Measurements from ENCODE around the gene COL11A2. TPM values are rescaled to one million over a fixed set of nuclear protein-coding genes. Genes with fewer than 3 reads are reported as not detected.
A peak's percentile ranks its signal among the peaks of the same experiment; 100 is the strongest.

Gene COL11A2
- total RNA-seq, 1 donor from 2014 or later = 0.25 TPM

DNA sequence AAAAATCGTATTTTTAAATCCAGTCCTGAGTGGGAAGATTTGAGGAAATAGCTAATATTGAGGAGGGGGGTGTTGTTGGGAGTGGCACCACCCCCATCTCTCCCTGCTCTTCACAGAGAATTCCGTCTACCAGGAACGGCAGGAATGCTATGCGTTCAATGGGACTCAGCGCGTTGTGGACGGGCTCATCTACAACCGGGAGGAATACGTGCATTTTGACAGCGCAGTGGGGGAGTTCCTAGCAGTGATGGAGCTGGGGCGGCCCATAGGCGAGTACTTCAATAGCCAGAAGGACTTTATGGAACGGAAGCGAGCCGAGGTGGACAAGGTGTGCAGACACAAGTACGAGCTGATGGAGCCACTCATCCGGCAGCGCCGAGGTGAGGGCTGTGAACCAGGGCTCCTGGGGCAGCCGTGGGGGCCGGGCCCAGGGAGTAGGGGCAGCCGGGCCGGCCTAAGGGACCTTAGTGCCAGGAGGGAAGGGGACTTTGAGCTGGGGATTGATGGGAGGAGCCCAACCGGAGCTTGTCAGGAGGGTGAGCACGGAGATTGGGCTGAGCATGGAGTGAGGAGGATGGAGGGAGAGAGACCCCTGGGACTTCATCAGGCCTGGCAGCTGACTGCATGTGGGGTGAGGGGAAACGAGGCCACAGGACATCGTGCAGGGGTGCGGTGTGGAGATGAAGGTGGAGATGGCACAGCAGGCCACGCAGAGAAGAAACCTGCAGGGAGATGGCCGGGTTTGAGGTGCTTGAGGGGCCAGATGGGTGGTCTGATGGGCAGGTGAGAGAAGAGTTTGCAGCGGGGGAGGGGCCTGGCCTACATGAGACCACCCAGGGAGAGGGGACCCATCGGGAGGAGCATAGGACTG lies 75.2 kb downstream of the COL11A2 start:
- intact Hi-C loops (cut with DNase I) = loop anchor here (10.0 kb wide), 1 partner anchor 128 kb away; no protein-coding TSS in a partner anchor
- Histone ChIP-seq H3K27me3 (no peaks in the 10 kb centered on the region), H3K36me3 (no peaks in the 10 kb centered on the region), H3K9me3 (no peaks in the 10 kb centered on the region), H3K27ac (no peak overlapping the region), H3K4me1 (no peaks in the 10 kb centered on the region), H3K4me3 (no peak overlapping the region)
- DNase-seq (ENCODE audit: extremely low spot score in 2 of 2) = no peak
- TF ChIP-seq, protein P1, sequence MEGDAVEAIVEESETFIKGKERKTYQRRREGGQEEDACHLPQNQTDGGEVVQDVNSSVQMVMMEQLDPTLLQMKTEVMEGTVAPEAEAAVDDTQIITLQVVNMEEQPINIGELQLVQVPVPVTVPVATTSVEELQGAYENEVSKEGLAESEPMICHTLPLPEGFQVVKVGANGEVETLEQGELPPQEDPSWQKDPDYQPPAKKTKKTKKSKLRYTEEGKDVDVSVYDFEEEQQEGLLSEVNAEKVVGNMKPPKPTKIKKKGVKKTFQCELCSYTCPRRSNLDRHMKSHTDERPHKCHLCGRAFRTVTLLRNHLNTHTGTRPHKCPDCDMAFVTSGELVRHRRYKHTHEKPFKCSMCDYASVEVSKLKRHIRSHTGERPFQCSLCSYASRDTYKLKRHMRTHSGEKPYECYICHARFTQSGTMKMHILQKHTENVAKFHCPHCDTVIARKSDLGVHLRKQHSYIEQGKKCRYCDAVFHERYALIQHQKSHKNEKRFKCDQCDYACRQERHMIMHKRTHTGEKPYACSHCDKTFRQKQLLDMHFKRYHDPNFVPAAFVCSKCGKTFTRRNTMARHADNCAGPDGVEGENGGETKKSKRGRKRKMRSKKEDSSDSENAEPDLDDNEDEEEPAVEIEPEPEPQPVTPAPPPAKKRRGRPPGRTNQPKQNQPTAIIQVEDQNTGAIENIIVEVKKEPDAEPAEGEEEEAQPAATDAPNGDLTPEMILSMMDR (IDR thresholded peaks at IDR 0.05) = no peak
- TF ChIP-seq POLR2AphosphoS5 (IDR thresholded peaks at IDR 0.05; ENCODE audit: insufficient read depth in 1 of 2, low read depth in 1 of 2) (no peak), POLR2A (IDR thresholded peaks at IDR 0.05) (no peak)

DNA sequence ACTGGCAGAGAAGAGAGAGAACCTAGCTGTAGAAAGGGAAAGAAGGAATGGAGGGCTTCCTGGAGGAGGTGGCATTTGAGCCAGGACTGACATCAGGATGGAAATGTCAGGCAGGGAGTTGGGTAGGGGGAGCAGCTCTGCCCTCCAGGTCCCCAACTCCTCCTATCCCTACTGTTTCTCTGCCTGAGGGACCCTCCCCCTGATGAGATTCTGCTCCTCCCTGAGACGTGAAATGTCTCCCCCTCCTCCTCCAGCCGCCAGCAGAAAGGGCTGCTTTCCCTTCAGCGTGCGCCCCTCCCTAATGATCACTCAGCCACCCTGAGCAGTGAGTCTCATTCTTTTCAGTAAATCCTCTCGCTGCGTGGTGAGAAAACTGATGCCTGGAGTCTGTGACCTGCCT lies 75.8 kb downstream of the COL11A2 start:
- TF ChIP-seq POLR2A (IDR thresholded peaks at IDR 0.05) = no peak
- TF ChIP-seq POLR2AphosphoS5 (IDR thresholded peaks at IDR 0.05; ENCODE audit: insufficient read depth in 1 of 2, low read depth in 1 of 2) = no peak
- TF ChIP-seq, protein P1 (IDR thresholded peaks at IDR 0.05) = no peak
- H3K36me3 ChIP-seq = no peaks in the 10 kb centered on the region
- H3K4me3 ChIP-seq = no peak overlapping the region
- no peaks in the 10 kb centered on the region for H3K9me3 ChIP-seq
- DNase-seq (ENCODE audit: extremely low spot score in 2 of 2) = no peak
- H3K4me1 ChIP-seq = no peaks in the 10 kb centered on the region
- H3K27me3 ChIP-seq = no peaks in the 10 kb centered on the region
- no peak overlapping the region for H3K27ac ChIP-seq
- intact Hi-C loops (cut with DNase I) = loop anchor here (10.0 kb wide), 1 partner anchor 128 kb away; no protein-coding TSS in a partner anchor

DNA sequence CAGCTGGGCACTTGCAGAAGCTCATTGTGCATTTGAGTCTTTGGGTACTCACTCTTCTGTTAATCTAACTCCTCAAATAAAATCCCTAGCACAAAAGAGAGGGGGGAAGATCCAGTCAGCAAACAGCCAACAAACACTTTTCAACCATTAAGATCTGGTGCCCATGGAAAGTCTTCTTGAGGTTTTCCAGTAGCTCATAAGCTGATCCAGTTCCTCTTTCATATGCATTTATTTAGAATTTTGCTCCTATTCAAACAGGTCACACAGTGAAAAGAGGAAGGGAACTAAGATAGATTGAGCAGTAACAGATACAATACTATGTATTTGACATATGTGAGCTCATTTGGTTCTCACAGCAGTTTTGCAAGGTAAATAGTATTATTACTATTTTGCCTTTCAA lies 77.9 kb downstream of the COL11A2 start:
- H3K27me3 ChIP-seq = no peaks in the 10 kb centered on the region
- no peaks in the 10 kb centered on the region for H3K4me1 ChIP-seq
- H3K4me3 ChIP-seq = no peak overlapping the region
- no peak overlapping the region for H3K27ac ChIP-seq
- TF ChIP-seq, protein P1 (IDR thresholded peaks at IDR 0.05) = no peak
- TF ChIP-seq POLR2A (IDR thresholded peaks at IDR 0.05) (no peak), POLR2AphosphoS5 (IDR thresholded peaks at IDR 0.05; ENCODE audit: insufficient read depth in 1 of 2, low read depth in 1 of 2) (no peak)
- H3K9me3 ChIP-seq = no peaks in the 10 kb centered on the region
- intact Hi-C loops (cut with DNase I) = loop anchor here (10.0 kb wide), 1 partner anchor 130 kb away; no protein-coding TSS in a partner anchor
- no peaks in the 10 kb centered on the region for H3K36me3 ChIP-seq
- no peak for DNase-seq (ENCODE audit: extremely low spot score in 2 of 2)

DNA sequence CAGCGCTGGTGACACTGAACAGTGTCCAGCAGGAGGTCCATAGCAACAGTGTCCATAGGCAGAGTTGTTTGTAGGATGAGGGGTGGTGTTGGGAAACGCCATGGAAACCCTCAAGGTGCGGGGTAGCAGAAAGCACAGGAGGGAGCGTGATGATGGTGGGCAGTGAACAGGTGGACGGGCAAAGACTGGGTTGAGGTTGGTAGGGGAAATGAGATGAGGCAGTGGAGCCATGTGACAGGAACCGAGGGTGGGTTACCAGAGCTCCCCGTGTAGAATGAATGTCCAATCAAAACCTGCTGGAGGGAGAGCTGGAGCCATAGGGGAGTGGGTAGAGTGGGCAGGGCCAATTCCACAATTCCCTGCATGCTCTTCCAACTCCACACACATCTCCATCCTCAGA lies 78.5 kb downstream of the COL11A2 start:
- intact Hi-C loops (cut with DNase I) = loop anchor here (10.0 kb wide), 1 partner anchor 131 kb away; no protein-coding TSS in a partner anchor
- Histone ChIP-seq H3K27ac (no peak overlapping the region), H3K9me3 (no peaks in the 10 kb centered on the region), H3K4me3 (no peak overlapping the region), H3K36me3 (no peaks in the 10 kb centered on the region), H3K27me3 (no peaks in the 10 kb centered on the region), H3K4me1 (no peaks in the 10 kb centered on the region)
- no peak for DNase-seq (ENCODE audit: extremely low spot score in 2 of 2)
- no peak for TF ChIP-seq POLR2AphosphoS5 (IDR thresholded peaks at IDR 0.05; ENCODE audit: insufficient read depth in 1 of 2, low read depth in 1 of 2)
- TF ChIP-seq POLR2A (IDR thresholded peaks at IDR 0.05) = no peak
- TF ChIP-seq, protein P1 (IDR thresholded peaks at IDR 0.05) = no peak

MicroRNA genes within 50 kb of the gene (microRNA counts, 767-probe panel; counts per million panel counts)
- 238 to 261 counts per million in 2 donors for microRNA hsa-miR-219-1-3p
- microRNA hsa-miR-219-5p = 238 to 261 counts per million in 2 donors

Small RNA genes within 50 kb of the gene (microRNA-seq; reads per million reads assigned to microRNA genes)
- 2.4 reads per million for gene MIR219A1 (ENCODE audit: borderline number of aligned reads, borderline replicate concordance)

Small RNA genes within 50 kb of the gene (small RNA-seq; reads per million reads assigned to genes)
- gene MIR219A1 (1.1 reads per million, percentile 26 among the genes with 10 or more reads in this experiment), gene RNY4P10 (not detected)

Other genes with a start within 250 kb of the COL11A2 start
- 27.7 TPM for gene HLA-DMA, start 239.4 kb downstream of the COL11A2 start, total RNA-seq
- 125 TPM for gene BRD2, start 223.9 kb downstream of the COL11A2 start, total RNA-seq
- 30.2 TPM for gene HLA-DOA, start 182.9 kb downstream of the COL11A2 start, total RNA-seq
- gene HLA-DPA1, start 118.8 kb downstream of the COL11A2 start, total RNA-seq = 82.3 TPM
- gene HLA-DPB1, start 116.5 kb downstream of the COL11A2 start, total RNA-seq = 94.8 TPM
- 28.0 TPM for gene RXRB, start 8.2 kb upstream of the COL11A2 start, total RNA-seq
- gene SLC39A7, start 8.4 kb upstream of the COL11A2 start, total RNA-seq = 36.3 TPM
- gene HSD17B8, start 12.2 kb upstream of the COL11A2 start, total RNA-seq = 17.7 TPM
- gene RING1, start 16.0 kb upstream of the COL11A2 start, total RNA-seq = 32.7 TPM
- 42.2 TPM for gene VPS52, start 79.4 kb upstream of the COL11A2 start, total RNA-seq
- 3,296 TPM for gene RPS18, start 79.6 kb upstream of the COL11A2 start, total RNA-seq
- 14.0 TPM for gene B3GALT4, start 84.7 kb upstream of the COL11A2 start, total RNA-seq
- 36.3 TPM for gene WDR46, start 96.8 kb upstream of the COL11A2 start, total RNA-seq
- gene PFDN6, start 97.1 kb upstream of the COL11A2 start, total RNA-seq = 9.1 TPM
- 41.5 TPM for gene RGL2, start 106.5 kb upstream of the COL11A2 start, total RNA-seq
- 59.9 TPM for gene TAPBP, start 121.6 kb upstream of the COL11A2 start, total RNA-seq
- gene ZBTB22, start 125.3 kb upstream of the COL11A2 start, total RNA-seq = 18.4 TPM
- 32.2 TPM for gene DAXX, start 130.5 kb upstream of the COL11A2 start, total RNA-seq
- gene KIFC1, start 199.4 kb upstream of the COL11A2 start, total RNA-seq = 27.5 TPM
- 73.2 TPM for gene PHF1, start 218.5 kb upstream of the COL11A2 start, total RNA-seq
- gene CUTA, start 225.6 kb upstream of the COL11A2 start, total RNA-seq = 73.2 TPM
- gene SYNGAP1, start 227.6 kb upstream of the COL11A2 start, total RNA-seq = 16.0 TPM

All from vagina (tissue), 2 donors.